ENCODE data around the gene FMNL2.

FMNL2 gene

GRCh38 chr2:152558158-152558984, 223.4 kb downstream of the FMNL2 start:
- no peak overlapping the region for H3K27ac Mint-ChIP-seq
- no peaks in the 10 kb centered on the region for H3K4me1 Mint-ChIP-seq (ENCODE audit: low read depth)
- no peak overlapping the region for H3K4me3 Mint-ChIP-seq
- peaks cover 3% of the 10 kb centered on the region for H3K27me3 Mint-ChIP-seq
- H3K9me3 Mint-ChIP-seq = no peaks in the 10 kb centered on the region
- H3K36me3 Mint-ChIP-seq (ENCODE audit: low read depth) = no peaks in the 10 kb centered on the region

- no peaks in the 10 kb centered on the region for H3K9me3 Mint-ChIP-seq
- no peak overlapping the region for H3K27ac Mint-ChIP-seq
- H3K27me3 Mint-ChIP-seq = peaks cover 3% of the 10 kb centered on the region
- H3K4me3 Mint-ChIP-seq = no peak overlapping the region
- no peaks in the 10 kb centered on the region for H3K4me1 Mint-ChIP-seq (ENCODE audit: low read depth)
- H3K36me3 Mint-ChIP-seq (ENCODE audit: low read depth) = no peaks in the 10 kb centered on the region
These were observed 224.0 kb downstream of the FMNL2 start for GRCh38 chr2:152559008-152559407.

- Mint-ChIP-seq H3K27ac (no peak overlapping the region), H3K27me3 (peaks cover 7% of the 10 kb centered on the region), H3K4me1 (ENCODE audit: low read depth) (no peaks in the 10 kb centered on the region), H3K9me3 (no peaks in the 10 kb centered on the region), H3K36me3 (ENCODE audit: low read depth) (no peaks in the 10 kb centered on the region), H3K4me3 (no peak overlapping the region)
These were observed 225.2 kb downstream of the FMNL2 start for GRCh38 chr2:152560166-152560565.

- Mint-ChIP-seq H3K9me3 (no peaks in the 10 kb centered on the region), H3K36me3 (ENCODE audit: low read depth) (no peaks in the 10 kb centered on the region), H3K4me1 (ENCODE audit: low read depth) (no peaks in the 10 kb centered on the region), H3K27ac (no peak overlapping the region), H3K27me3 (peaks cover 9% of the 10 kb centered on the region), H3K4me3 (no peak overlapping the region)
These were observed 226.1 kb downstream of the FMNL2 start for GRCh38 chr2:152560873-152561595.

- Mint-ChIP-seq H3K9me3 (no peaks in the 10 kb centered on the region), H3K4me3 (no peak overlapping the region), H3K36me3 (ENCODE audit: low read depth) (no peaks in the 10 kb centered on the region), H3K27ac (no peak overlapping the region), H3K4me1 (ENCODE audit: low read depth) (no peaks in the 10 kb centered on the region), H3K27me3 (peaks cover 12% of the 10 kb centered on the region)
These were observed 227.4 kb downstream of the FMNL2 start for GRCh38 chr2:152562198-152562884.

- Mint-ChIP-seq H3K4me3 (no peak overlapping the region), H3K36me3 (ENCODE audit: low read depth) (no peaks in the 10 kb centered on the region), H3K27ac (no peak overlapping the region), H3K4me1 (ENCODE audit: low read depth) (no peaks in the 10 kb centered on the region), H3K9me3 (no peaks in the 10 kb centered on the region), H3K27me3 (peaks cover 12% of the 10 kb centered on the region)
These were observed 228.8 kb downstream of the FMNL2 start for GRCh38 chr2:152563764-152564163.

GRCh38 chr2:152564754-152565551, 230.0 kb downstream of the FMNL2 start:
- H3K27me3 Mint-ChIP-seq = peaks cover 9% of the 10 kb centered on the region
- no peak overlapping the region for H3K27ac Mint-ChIP-seq
- no peaks in the 10 kb centered on the region for H3K36me3 Mint-ChIP-seq (ENCODE audit: low read depth)
- no peaks in the 10 kb centered on the region for H3K9me3 Mint-ChIP-seq
- no peak overlapping the region for H3K4me3 Mint-ChIP-seq
- no peaks in the 10 kb centered on the region for H3K4me1 Mint-ChIP-seq (ENCODE audit: low read depth)

- Mint-ChIP-seq H3K27me3 (peaks cover 12% of the 10 kb centered on the region), H3K36me3 (ENCODE audit: low read depth) (no peaks in the 10 kb centered on the region), H3K4me1 (ENCODE audit: low read depth) (no peaks in the 10 kb centered on the region), H3K9me3 (no peaks in the 10 kb centered on the region), H3K27ac (no peak overlapping the region), H3K4me3 (no peak overlapping the region)
These were observed 231.1 kb downstream of the FMNL2 start for GRCh38 chr2:152565884-152566727.

GRCh38 chr2:152566728-152567069, 231.7 kb downstream of the FMNL2 start:
- Mint-ChIP-seq H3K4me1 (ENCODE audit: low read depth) (peaks cover under 1% of the 10 kb centered on the region), H3K4me3 (no peak overlapping the region), H3K36me3 (ENCODE audit: low read depth) (no peaks in the 10 kb centered on the region), H3K9me3 (no peaks in the 10 kb centered on the region), H3K27me3 (peaks cover 12% of the 10 kb centered on the region), H3K27ac (no peak overlapping the region)

- Mint-ChIP-seq H3K9me3 (no peaks in the 10 kb centered on the region), H3K4me1 (ENCODE audit: low read depth) (peaks cover 15% of the 10 kb centered on the region), H3K4me3 (no peak overlapping the region), H3K36me3 (ENCODE audit: low read depth) (no peaks in the 10 kb centered on the region), H3K27ac (no peak overlapping the region), H3K27me3 (peaks cover 12% of the 10 kb centered on the region)
These were observed 233.6 kb downstream of the FMNL2 start for GRCh38 chr2:152568531-152568930.

GRCh38 chr2:152569186-152569585, 234.2 kb downstream of the FMNL2 start:
- Mint-ChIP-seq H3K4me3 (no peak overlapping the region), H3K4me1 (ENCODE audit: low read depth) (peaks cover 15% of the 10 kb centered on the region), H3K36me3 (ENCODE audit: low read depth) (no peaks in the 10 kb centered on the region), H3K9me3 (no peaks in the 10 kb centered on the region), H3K27me3 (peaks cover 12% of the 10 kb centered on the region), H3K27ac (no peak overlapping the region)

GRCh38 chr2:152571048-152571766, 236.2 kb downstream of the FMNL2 start:
- no peaks in the 10 kb centered on the region for H3K9me3 Mint-ChIP-seq
- no peak overlapping the region for H3K27ac Mint-ChIP-seq
- peaks cover 14% of the 10 kb centered on the region for H3K27me3 Mint-ChIP-seq
- H3K4me1 Mint-ChIP-seq (ENCODE audit: low read depth) = peaks cover 15% of the 10 kb centered on the region
- no peaks in the 10 kb centered on the region for H3K36me3 Mint-ChIP-seq (ENCODE audit: low read depth)
- no peak overlapping the region for H3K4me3 Mint-ChIP-seq

- H3K4me1 Mint-ChIP-seq (ENCODE audit: low read depth) = peaks cover 15% of the 10 kb centered on the region
- no peak overlapping the region for H3K4me3 Mint-ChIP-seq
- H3K27ac Mint-ChIP-seq = no peak overlapping the region
- H3K9me3 Mint-ChIP-seq = no peaks in the 10 kb centered on the region
- no peaks in the 10 kb centered on the region for H3K36me3 Mint-ChIP-seq (ENCODE audit: low read depth)
- H3K27me3 Mint-ChIP-seq = peaks cover 11% of the 10 kb centered on the region
These were observed 237.1 kb downstream of the FMNL2 start for GRCh38 chr2:152572031-152572430.
